ENCODE data around the gene EME2. TPM values are rescaled to one million over a fixed set of nuclear protein-coding genes. Genes with fewer than 3 reads are reported as not detected.

Gene EME2
- total RNA-seq, 1 experiment from 2014 or later, result 63.6 TPM

DNA sequence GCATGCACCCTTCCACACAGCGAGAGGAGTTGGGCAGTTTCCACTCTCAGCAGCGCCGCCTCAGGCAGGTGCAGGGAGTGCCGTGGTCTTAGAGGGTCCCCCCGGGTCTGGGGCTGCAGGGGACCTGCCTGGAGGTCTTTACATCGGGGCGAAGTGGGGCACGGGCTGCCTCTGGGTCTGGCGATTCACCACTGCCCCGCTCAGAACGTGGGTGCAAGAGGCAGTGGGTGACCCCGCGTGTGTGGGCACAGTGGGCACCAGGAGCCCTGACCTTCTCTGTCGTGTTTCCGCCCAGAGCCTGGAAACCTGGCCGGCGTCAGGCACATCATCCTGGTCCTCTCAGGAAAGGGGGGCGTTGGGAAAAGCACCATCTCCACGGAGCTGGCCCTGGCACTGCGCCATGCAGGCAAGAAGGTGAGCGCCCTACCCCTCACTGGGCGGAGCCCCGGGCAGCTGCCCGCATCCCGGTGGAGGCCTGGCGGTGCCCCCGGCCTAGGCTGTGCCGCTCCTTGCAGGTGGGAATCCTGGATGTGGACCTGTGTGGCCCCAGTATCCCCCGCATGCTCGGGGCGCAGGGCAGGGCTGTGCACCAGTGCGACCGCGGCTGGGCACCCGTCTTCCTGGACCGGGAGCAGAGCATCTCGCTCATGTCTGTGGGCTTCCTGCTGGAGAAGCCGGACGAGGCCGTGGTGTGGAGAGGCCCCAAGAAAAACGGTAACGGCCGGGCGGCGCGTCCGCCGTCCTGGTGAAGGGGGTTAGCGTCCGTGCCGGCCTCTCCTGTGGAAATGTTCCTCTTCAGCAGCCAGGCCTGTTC, 13.8 kb downstream of the EME2 start:
- Histone ChIP-seq H3K23ac (ENCODE audit: insufficient read length, low read depth, low read length) (no peak overlapping the region), H3K79me2 (ENCODE audit: insufficient read depth, low read length) (peaks cover 8% of the 10 kb centered on the region; the same call in 1 of the 2 replicates), H4K8ac (replicated peaks; ENCODE audit: insufficient read length, low read depth, low read length) (no peak overlapping the region), H2BK12ac (ENCODE audit: insufficient read length, low read depth, low read length) (no peak overlapping the region), H3K18ac (ENCODE audit: insufficient read length, low read depth, low read length) (no peak overlapping the region), H2BK15ac (ENCODE audit: low read depth, low read length) (no peak overlapping the region), H3K9me3 (ENCODE audit: control insufficient read depth, low read depth, low read length) (no peaks in the 10 kb centered on the region), H3K79me1 (ENCODE audit: insufficient read depth, low read depth, low read length, poor library complexity, severe bottlenecking) (peaks cover 5% of the 10 kb centered on the region), H4K5ac (ENCODE audit: insufficient read length, low read depth, low read length) (no peak overlapping the region), H3K4me2 (ENCODE audit: insufficient read depth, insufficient read length, low read length) (no peak overlapping the region), H3K14ac (ENCODE audit: insufficient read depth, low read length) (no peak overlapping the region; the same call in 1 of the 2 replicates), H3K27me3 (ENCODE audit: insufficient read depth, low read length) (no peaks in the 10 kb centered on the region), H2AFZ (ENCODE audit: low read length) (no peak overlapping the region), H2BK120ac (ENCODE audit: low read depth, low read length, poor library complexity, severe bottlenecking) (no peak overlapping the region), H2AK5ac (ENCODE audit: insufficient read length, low read length) (no peak overlapping the region), H2BK20ac (ENCODE audit: low read depth, low read length, poor library complexity, severe bottlenecking) (no peak overlapping the region), H3K9ac (ENCODE audit: extremely low read depth, insufficient read length, low read length) (no peak overlapping the region), H3K56ac (ENCODE audit: insufficient read length, low read depth, low read length) (no peak overlapping the region), H2BK5ac (ENCODE audit: insufficient read length, low read length) (no peak overlapping the region), H3K4ac (ENCODE audit: low read depth, low read length) (no peak overlapping the region), H3K27ac (ENCODE audit: insufficient read length, low read depth, low read length) (no peak overlapping the region), H3K23me2 (ENCODE audit: insufficient read length, low read depth, low read length, poor library complexity, severe bottlenecking) (peaks cover 5% of the 10 kb centered on the region), H3T11ph (ENCODE audit: low read length) (no peak overlapping the region), H3K4me1 (ENCODE audit: insufficient read depth, low read length) (no peaks in the 10 kb centered on the region; the same call in 1 of the 2 replicates), H4K20me1 (ENCODE audit: control insufficient read depth, insufficient read depth, insufficient read length) (no peaks in the 10 kb centered on the region), H4K91ac (ENCODE audit: insufficient read length, low read depth, low read length) (no peak overlapping the region)
- Mint-ChIP-seq H3K9me3 (no peaks in the 10 kb centered on the region), H3K27ac (no peak overlapping the region; a peak in 1 of 7 replicates), H3K4me1 (peaks cover 4 to 10% of the 10 kb centered on the region in 2 experiments), H3K27me3 (ENCODE audit: low read depth) (peaks cover 2% of the 10 kb centered on the region; the same call in 1 of the 2 replicates), H3K36me3 (ENCODE audit: insufficient read depth in 1 of 3, low read depth in 3 of 3) (peaks cover 5 to 18% (median 17%) of the 10 kb centered on the region in 3 experiments; a peak in 6 of 7 replicates), H3K4me3 (no peak overlapping the region)
- peak; percentile 35 for DNase-seq
- TF ChIP-seq, protein P1, sequence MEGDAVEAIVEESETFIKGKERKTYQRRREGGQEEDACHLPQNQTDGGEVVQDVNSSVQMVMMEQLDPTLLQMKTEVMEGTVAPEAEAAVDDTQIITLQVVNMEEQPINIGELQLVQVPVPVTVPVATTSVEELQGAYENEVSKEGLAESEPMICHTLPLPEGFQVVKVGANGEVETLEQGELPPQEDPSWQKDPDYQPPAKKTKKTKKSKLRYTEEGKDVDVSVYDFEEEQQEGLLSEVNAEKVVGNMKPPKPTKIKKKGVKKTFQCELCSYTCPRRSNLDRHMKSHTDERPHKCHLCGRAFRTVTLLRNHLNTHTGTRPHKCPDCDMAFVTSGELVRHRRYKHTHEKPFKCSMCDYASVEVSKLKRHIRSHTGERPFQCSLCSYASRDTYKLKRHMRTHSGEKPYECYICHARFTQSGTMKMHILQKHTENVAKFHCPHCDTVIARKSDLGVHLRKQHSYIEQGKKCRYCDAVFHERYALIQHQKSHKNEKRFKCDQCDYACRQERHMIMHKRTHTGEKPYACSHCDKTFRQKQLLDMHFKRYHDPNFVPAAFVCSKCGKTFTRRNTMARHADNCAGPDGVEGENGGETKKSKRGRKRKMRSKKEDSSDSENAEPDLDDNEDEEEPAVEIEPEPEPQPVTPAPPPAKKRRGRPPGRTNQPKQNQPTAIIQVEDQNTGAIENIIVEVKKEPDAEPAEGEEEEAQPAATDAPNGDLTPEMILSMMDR (conservative IDR thresholded peaks at IDR 0.05), result peak; percentile 31; the same call in 1 of the 3 replicates
- WGBS (ENCODE audit: extremely low coverage, insufficient read length, low lambda C conversion rate), result no CpG with 5 or more reads among the region's 51 CpGs

Measured in H9 (cell line).